Activated T-cell treated with anti-CD3 and anti-CD28 coated beads, Interleukin-2, amount 50 U/mL, for 72 hours (primary cell): Measurements from ENCODE around the gene NOM1. TPM values are rescaled to one million over a fixed set of nuclear protein-coding genes. Genes with fewer than 3 reads are reported as not detected.
A peak's percentile ranks its signal among the peaks of the same experiment; 100 is the strongest.

Source experiments
- ATAC-seq, 2 donors: fragments of 150-1000 bp; cut with Tn5 transposase; replicated peaks in 1 of 2; 2 replicates each; pipeline ENCODE4 v1.10.0; 2021; ENCODE audit warnings: moderate library complexity in 2 of 2, mild to moderate bottlenecking in 1 of 2
- DNase-seq, 2 donors: peaks; one replicate each; pipeline ENCODE4 v3.0.0; 2021 to 2022; ENCODE audit warnings: mixed read lengths in 1 of 2
- H3K27ac Mint-ChIP-seq: one replicate; pipeline ENCODE4 v1.8.0; 2022; ENCODE audit warnings: mild to moderate bottlenecking, moderate library complexity, mixed read lengths
- H3K27me3 Mint-ChIP-seq: one replicate; pipeline ENCODE4 v1.8.0; 2022; ENCODE audit warnings: low read depth, mixed read lengths
- H3K36me3 Mint-ChIP-seq, 2 donors: one replicate each; pipeline ENCODE4 v1.8.0; 2022; ENCODE audit warnings: mixed read lengths in 2 of 2, mild to moderate bottlenecking in 1 of 2; ENCODE audit not compliant: insufficient read depth in 2 of 2
- H3K4me1 Mint-ChIP-seq: one replicate; pipeline ENCODE4 v1.8.0; 2022; ENCODE audit warnings: low read depth, mixed read lengths
- H3K4me3 Mint-ChIP-seq, 2 donors: one replicate each; pipeline ENCODE4 v1.8.0; 2022; ENCODE audit warnings: mild to moderate bottlenecking in 2 of 2, mixed read lengths in 2 of 2, moderate library complexity in 2 of 2
- H3K9me3 Mint-ChIP-seq, 2 donors: one replicate each; pipeline ENCODE4 v1.8.0; 2022; ENCODE audit warnings: mixed read lengths in 2 of 2
- total RNA-seq, 2 donors: library from RNA; stranded (reverse); gene quantifications; one replicate each; pipeline ENCODE4 v1.2.3, GENCODE V29; 2022

Gene NOM1
- total RNA-seq, 2 donors from 2014 or later = 30.1 to 37.5 TPM

GRCh38 chr7:157006205-157006747 is 56.8 kb downstream of the NOM1 start:
- no peaks in the 10 kb centered on the region for H3K9me3 Mint-ChIP-seq
- peaks cover 0 to 6% of the 10 kb centered on the region in 2 donors for H3K36me3 Mint-ChIP-seq
- peaks cover 30% of the 10 kb centered on the region for H3K4me1 Mint-ChIP-seq
- no peak for DNase-seq
- peaks cover 67% of the 10 kb centered on the region for H3K27me3 Mint-ChIP-seq
- no peak for ATAC-seq
- no peak overlapping the region for H3K27ac Mint-ChIP-seq
- H3K4me3 Mint-ChIP-seq = no peak overlapping the region

DNA sequence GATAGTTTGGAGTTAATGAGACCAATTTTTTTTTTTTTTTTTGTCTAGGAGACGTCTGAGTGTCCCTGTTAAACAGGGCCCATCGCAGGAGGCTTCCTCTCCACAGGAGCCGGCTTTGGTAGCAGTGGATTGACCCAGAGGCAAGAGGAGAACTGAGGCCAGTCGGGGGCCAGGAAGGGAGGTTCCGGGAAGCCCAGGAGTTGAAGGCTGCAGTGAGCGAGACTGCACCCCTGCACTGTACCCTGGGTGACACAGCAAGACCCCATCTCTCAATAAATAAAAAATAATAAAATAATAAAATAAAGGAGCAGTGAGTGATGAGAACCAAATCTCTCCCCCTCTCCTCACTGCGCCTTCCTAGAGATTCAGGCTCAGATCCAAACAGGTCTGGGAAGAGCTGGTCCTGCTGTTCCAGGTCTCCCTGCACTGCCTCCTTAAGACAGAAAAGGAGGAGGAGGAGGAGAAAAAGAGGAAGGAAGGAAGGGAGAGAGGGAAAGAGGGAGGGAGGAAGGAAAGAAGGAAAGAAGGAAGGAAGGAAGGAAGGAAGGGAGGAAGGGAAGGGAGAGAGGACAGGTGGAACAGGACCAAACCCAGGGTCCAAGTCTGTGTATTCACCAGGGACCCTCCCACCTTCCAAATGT is 57.4 kb downstream of the NOM1 start:
- Mint-ChIP-seq H3K4me1 (peaks cover 30% of the 10 kb centered on the region), H3K4me3 (no peak overlapping the region), H3K27ac (no peak overlapping the region), H3K36me3 (peaks cover 0 to 3% of the 10 kb centered on the region in 2 donors), H3K27me3 (peaks cover 67% of the 10 kb centered on the region), H3K9me3 (no peaks in the 10 kb centered on the region)
- no peak for ATAC-seq
- no peak for DNase-seq

GRCh38 chr7:157007470-157008066 is 58.1 kb downstream of the NOM1 start:
- ATAC-seq = no peak
- H3K27ac Mint-ChIP-seq = no peak overlapping the region

GRCh38 chr7:157008206-157009169 is 59.0 kb downstream of the NOM1 start:
- ATAC-seq (no peak), DNase-seq (no peak)
- Mint-ChIP-seq H3K4me3 (peak overlapping the region; percentile 83 to 84), H3K27me3 (peaks cover 72% of the 10 kb centered on the region), H3K4me1 (peaks cover 32% of the 10 kb centered on the region), H3K36me3 (peaks cover 0 to 2% of the 10 kb centered on the region in 2 donors), H3K9me3 (no peaks in the 10 kb centered on the region), H3K27ac (no peak overlapping the region)

More at GRCh38 chr7:157007470-157008066, 58.1 kb downstream of the NOM1 start:
- Mint-ChIP-seq H3K27me3 (peaks cover 68% of the 10 kb centered on the region), H3K4me1 (peaks cover 32% of the 10 kb centered on the region), H3K36me3 (peaks cover 0 to 2% of the 10 kb centered on the region in 2 donors), H3K9me3 (no peaks in the 10 kb centered on the region), H3K4me3 (no peak overlapping the region)
- DNase-seq = no peak

- DNase-seq (no peak), ATAC-seq (no peak)
- Mint-ChIP-seq H3K36me3 (peaks cover 0 to 2% of the 10 kb centered on the region in 2 donors), H3K4me3 (peak overlapping the region; percentile 83 to 84), H3K9me3 (no peaks in the 10 kb centered on the region), H3K27ac (no peak overlapping the region), H3K4me1 (peaks cover 25% of the 10 kb centered on the region), H3K27me3 (peaks cover 72% of the 10 kb centered on the region)
Observed at GRCh38 chr7:157009170-157009777, 59.8 kb downstream of the NOM1 start.

DNA sequence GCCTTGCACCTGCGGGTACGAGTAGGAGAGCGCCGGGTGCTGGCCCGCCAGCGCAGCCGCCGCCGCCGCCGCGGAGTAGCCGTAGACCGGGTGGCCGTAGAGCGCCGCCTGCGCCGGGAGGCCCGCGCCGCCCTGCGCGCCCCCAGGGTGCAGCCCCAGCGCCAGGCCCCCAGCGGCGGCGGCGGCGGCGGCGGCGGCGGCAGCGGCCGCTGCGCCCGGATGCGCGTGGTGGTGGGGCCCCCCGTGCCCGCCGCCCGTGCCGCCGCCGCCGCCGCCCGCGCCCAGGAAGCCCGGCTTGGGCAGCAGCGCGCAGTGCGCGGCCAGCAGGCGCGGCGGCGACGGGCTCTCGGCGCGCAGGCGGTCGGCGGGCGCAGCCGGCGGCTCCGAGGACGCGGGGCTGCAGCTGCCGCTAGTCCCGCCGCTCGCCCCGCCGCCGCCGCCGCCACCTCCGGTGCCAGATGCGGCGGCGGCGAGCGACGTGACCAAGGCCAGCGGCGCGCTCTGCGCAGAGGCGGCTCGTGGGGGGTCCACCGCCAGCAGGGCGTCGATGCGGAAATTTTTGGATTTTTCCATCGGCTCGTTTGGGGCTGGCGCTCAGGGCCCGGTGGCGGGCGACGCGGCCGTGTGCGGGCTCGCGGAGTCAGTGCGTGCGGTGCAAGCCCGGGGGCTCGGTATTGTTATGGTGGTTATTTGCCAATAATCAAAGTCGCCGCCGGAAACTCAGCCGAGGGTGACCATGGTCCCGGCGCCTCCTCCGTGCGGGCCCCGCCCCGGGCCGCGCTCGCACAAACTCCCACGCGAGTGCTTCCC is 60.5 kb downstream of the NOM1 start:
- DNase-seq = no peak
- Mint-ChIP-seq H3K4me3 (peak overlapping the region; percentile 83 to 84), H3K27me3 (peaks cover 72% of the 10 kb centered on the region), H3K36me3 (peaks cover 0 to 2% of the 10 kb centered on the region in 2 donors), H3K9me3 (no peaks in the 10 kb centered on the region), H3K4me1 (peaks cover 18% of the 10 kb centered on the region), H3K27ac (no peak overlapping the region)
- peak in 1 of 2 donors; percentile 6 for ATAC-seq

- no peak within 1 kb of the TSS for H3K27ac Mint-ChIP-seq
- peak; percentile 78 to 80 for DNase-seq
- no peaks in the 10 kb centered on the region for H3K9me3 Mint-ChIP-seq
- H3K27me3 Mint-ChIP-seq = peaks cover 77% of the 10 kb centered on the region
- peaks cover 0 to 2% of the 10 kb centered on the region in 2 donors for H3K36me3 Mint-ChIP-seq
- peaks cover 19% of the 10 kb centered on the region for H3K4me1 Mint-ChIP-seq
- peak within 1 kb of the TSS; percentile 83 to 84 for H3K4me3 Mint-ChIP-seq
- peak; percentile 87 to 90 for ATAC-seq
Observed at GRCh38 chr7:157010588-157011332, 61.2 kb downstream of the NOM1 start, which contains the start of gene MNX1. TSS of gene MNX1 (minus strand) at chr7:157010663. CDS start at chr7:157010350, 313 bp downstream.

DNA sequence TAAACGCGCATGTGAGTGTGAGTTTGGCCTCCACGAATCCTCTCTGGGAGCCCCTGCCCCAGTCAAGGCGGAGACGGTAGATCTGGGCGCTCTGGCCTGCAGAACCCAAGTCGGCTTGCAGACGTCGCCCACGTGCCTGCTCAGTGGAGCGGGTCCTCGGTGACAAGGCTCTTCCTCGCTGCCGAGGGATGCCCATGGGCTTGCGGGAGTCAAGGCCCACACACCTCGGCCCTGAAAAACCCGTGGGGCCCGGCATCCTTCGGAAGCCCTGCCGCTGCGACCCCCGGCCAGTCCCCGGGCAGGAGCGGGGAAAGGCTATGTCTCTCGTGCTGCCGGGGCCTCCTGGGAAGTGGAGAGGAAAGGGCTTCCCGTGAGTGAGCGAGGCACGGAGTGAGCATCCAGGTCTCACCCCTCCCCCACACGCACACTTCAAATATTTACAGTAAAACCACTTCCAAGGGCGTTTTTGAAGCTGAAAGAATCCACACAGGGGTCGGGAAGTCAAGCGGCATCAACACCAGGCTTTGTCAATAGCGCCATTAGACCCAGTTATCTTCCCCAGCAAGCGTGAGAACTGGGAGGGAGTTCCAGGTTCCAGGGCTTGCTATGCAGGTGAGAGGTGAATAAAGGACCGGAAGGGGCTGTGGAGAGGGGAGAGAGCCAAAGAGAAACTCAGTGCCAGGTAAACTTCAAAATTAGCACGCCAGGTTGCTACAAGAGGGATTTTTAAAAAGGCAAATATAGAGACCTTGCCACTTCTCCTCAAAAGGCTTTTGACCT is 62.0 kb downstream of the NOM1 start:
- no peaks in the 10 kb centered on the region for H3K9me3 Mint-ChIP-seq
- H3K4me1 Mint-ChIP-seq = peaks cover 26% of the 10 kb centered on the region
- ATAC-seq (no peak), DNase-seq (no peak)
- H3K27me3 Mint-ChIP-seq = peaks cover 83% of the 10 kb centered on the region
- no peak overlapping the region for H3K27ac Mint-ChIP-seq
- H3K4me3 Mint-ChIP-seq = peak overlapping the region; percentile 59 to 74
- H3K36me3 Mint-ChIP-seq = peaks cover 0 to 2% of the 10 kb centered on the region in 2 donors

- no peak overlapping the region for H3K27ac Mint-ChIP-seq
- ATAC-seq = peak; percentile 40 to 48
- H3K36me3 Mint-ChIP-seq = peaks cover 0 to 2% of the 10 kb centered on the region in 2 donors
- peaks cover 32% of the 10 kb centered on the region for H3K4me1 Mint-ChIP-seq
- H3K27me3 Mint-ChIP-seq = peaks cover 83% of the 10 kb centered on the region
- H3K9me3 Mint-ChIP-seq = no peaks in the 10 kb centered on the region
- peak overlapping the region; percentile 59 to 74 for H3K4me3 Mint-ChIP-seq
- no peak for DNase-seq
Observed at GRCh38 chr7:157012113-157012547, 62.6 kb downstream of the NOM1 start.

DNA sequence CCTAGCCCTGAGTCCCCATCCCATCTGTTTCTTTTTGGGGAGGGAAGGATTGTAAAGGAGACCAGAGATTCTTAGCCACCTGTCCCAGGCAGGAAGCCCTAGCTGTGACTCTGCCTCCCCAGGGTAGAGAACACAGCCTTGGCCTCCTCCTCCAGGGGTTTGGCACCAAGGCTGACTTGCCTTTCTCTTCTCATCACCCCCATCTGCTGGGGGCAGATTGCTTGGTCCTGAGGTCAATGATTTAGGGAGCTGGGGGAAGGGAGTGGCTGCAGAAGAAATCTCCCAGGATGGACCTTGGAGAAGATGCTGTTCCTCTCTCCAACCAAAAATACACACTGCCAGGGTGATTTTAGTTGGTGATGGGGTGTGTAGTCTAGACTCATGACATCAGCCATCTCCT is 63.6 kb downstream of the NOM1 start:
- Mint-ChIP-seq H3K36me3 (peaks cover 0 to 2% of the 10 kb centered on the region in 2 donors), H3K4me1 (peaks cover 36% of the 10 kb centered on the region), H3K9me3 (no peaks in the 10 kb centered on the region), H3K27me3 (peaks cover 79% of the 10 kb centered on the region), H3K4me3 (no peak overlapping the region), H3K27ac (no peak overlapping the region)
- DNase-seq (no peak), ATAC-seq (no peak)
